Mucosa of stomach (tissue), 1 donor: ENCODE results near the gene TSPAN31.

ENCODE experiments used
- H3K27me3 ChIP-seq: one replicate; pipeline ENCODE4 v1.7.0; 2013; ENCODE audit warnings: mild to moderate bottlenecking, low read length; ENCODE audit not compliant: control insufficient read depth, insufficient read depth
- H3K36me3 ChIP-seq: one replicate; pipeline ENCODE4 v1.7.0; 2013; ENCODE audit warnings: low read length; ENCODE audit not compliant: control insufficient read depth, insufficient read depth
- H3K4me1 ChIP-seq: one replicate; pipeline ENCODE4 v1.7.0; 2013; ENCODE audit warnings: mild to moderate bottlenecking, low read length; ENCODE audit not compliant: control insufficient read depth, insufficient read depth
- H3K4me3 ChIP-seq: one replicate; pipeline ENCODE4 v1.7.0; 2013; ENCODE audit warnings: low read length
- H3K9ac ChIP-seq: one replicate; pipeline ENCODE4 v1.7.0; 2013; ENCODE audit warnings: mild to moderate bottlenecking, low read length, moderate library complexity
- H3K9me3 ChIP-seq: one replicate; pipeline ENCODE4 v1.7.0; 2013; ENCODE audit warnings: mild to moderate bottlenecking, low read length, moderate library complexity; ENCODE audit not compliant: control insufficient read depth
- donor health status: Pancreatic carcinoma.

Gene TSPAN31

DNA sequence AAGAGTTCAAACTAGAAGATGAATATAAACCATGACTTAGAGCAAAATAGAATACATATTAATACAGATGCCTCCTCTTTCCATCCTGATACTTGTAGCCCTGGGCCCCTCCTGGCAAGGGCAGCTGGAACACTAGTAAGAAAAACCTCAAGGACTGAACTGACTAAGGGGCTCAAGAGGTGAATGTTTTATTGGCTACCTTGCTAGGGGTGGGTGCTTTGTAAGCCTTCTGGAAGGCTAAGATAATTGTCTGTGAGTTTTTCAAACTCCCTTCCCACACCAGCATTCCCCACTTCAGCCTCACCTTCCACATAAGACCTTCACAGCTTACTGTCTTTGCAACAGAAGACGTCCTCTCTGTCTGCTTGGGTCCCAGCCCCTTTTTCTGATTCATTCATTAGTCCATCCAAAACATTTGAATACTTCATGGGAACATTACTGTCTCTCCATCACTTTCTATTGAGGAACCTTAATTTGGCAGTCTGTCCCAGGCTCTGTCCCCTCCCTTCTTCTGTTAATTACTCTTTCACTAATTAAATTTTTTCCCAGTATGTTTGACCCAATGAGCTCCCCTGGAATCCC is 9.0 kb downstream of the TSPAN31 start:
- no peaks in the 10 kb centered on the region for H3K9me3 ChIP-seq
- H3K9ac ChIP-seq: no peak overlapping the region
- no peak overlapping the region for H3K4me3 ChIP-seq
- H3K4me1 ChIP-seq: peaks cover 29% of the 10 kb centered on the region
- no peaks in the 10 kb centered on the region for H3K36me3 ChIP-seq
- no peaks in the 10 kb centered on the region for H3K27me3 ChIP-seq

GRCh38 chr12:57754411-57755193 is 9.8 kb downstream of the TSPAN31 start, which contains the start of gene MARCHF9:
TSS of gene MARCHF9 (plus strand) at chr12:57755103. CDS start at chr12:57755529, 426 bp downstream.
- H3K4me1 ChIP-seq: peaks cover 29% of the 10 kb centered on the region
- no peaks in the 10 kb centered on the region for H3K27me3 ChIP-seq
- no peak within 1 kb of the TSS for H3K4me3 ChIP-seq
- no peaks in the 10 kb centered on the region for H3K9me3 ChIP-seq
- no peaks in the 10 kb centered on the region for H3K36me3 ChIP-seq
- peak within 1 kb of the TSS; percentile 64 for H3K9ac ChIP-seq

GRCh38 chr12:57755194-57755453 is 10.3 kb downstream of the TSPAN31 start:
- H3K27me3 ChIP-seq: no peaks in the 10 kb centered on the region
- H3K9ac ChIP-seq: no peak overlapping the region
- H3K4me1 ChIP-seq: peaks cover 29% of the 10 kb centered on the region

DNA sequence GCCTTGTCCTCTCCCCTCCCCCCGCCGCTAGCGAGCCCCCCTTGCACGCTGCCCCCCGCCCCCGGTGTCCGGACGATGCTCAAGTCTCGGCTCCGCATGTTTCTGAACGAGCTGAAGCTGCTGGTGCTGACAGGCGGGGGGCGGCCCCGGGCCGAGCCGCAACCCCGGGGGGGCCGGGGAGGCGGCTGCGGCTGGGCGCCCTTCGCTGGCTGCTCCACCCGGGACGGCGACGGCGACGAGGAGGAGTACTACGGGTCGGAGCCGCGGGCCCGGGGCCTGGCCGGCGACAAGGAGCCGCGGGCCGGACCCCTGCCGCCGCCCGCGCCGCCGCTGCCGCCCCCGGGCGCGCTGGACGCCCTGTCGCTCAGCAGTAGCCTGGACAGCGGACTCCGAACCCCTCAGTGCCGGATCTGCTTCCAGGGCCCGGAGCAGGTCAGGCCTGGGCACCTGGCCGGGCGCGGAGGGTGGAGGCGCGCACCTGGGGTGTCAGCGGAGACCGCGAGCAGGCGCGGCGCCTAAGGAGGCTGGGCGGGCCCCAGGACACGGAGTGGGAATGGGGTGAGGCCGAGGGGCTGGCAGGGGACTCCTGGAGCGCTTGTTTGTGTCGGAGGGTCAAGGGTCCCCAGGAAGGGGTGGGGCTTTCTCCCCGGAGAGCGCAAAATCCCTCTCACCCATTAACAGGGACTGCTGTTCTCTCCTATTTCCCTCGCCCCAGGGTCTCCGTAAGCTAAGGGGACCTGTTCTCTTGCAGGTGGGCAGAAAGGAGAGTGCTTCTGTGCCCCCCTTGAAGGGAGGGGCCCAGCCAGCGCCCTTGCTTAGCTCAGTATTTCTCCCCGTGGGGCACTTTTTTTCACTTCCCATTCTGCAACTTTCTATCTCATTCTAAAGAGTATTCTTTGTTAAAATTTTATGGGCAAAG is 10.9 kb downstream of the TSPAN31 start:
- Histone ChIP-seq H3K4me3 (no peak overlapping the region), H3K9ac (peak overlapping the region; percentile 64), H3K27me3 (no peaks in the 10 kb centered on the region), H3K36me3 (no peaks in the 10 kb centered on the region), H3K9me3 (no peaks in the 10 kb centered on the region), H3K4me1 (peaks cover 29% of the 10 kb centered on the region)

More at GRCh38 chr12:57755194-57755453, 10.3 kb downstream of the TSPAN31 start:
- Histone ChIP-seq H3K36me3 (no peaks in the 10 kb centered on the region), H3K9me3 (no peaks in the 10 kb centered on the region), H3K4me3 (no peak overlapping the region)

- Histone ChIP-seq H3K4me1 (peaks cover 29% of the 10 kb centered on the region), H3K9me3 (no peaks in the 10 kb centered on the region), H3K9ac (peak overlapping the region; percentile 64), H3K27me3 (no peaks in the 10 kb centered on the region), H3K36me3 (no peaks in the 10 kb centered on the region), H3K4me3 (no peak overlapping the region)
Observed at GRCh38 chr12:57756406-57757341, 11.8 kb downstream of the TSPAN31 start.

DNA sequence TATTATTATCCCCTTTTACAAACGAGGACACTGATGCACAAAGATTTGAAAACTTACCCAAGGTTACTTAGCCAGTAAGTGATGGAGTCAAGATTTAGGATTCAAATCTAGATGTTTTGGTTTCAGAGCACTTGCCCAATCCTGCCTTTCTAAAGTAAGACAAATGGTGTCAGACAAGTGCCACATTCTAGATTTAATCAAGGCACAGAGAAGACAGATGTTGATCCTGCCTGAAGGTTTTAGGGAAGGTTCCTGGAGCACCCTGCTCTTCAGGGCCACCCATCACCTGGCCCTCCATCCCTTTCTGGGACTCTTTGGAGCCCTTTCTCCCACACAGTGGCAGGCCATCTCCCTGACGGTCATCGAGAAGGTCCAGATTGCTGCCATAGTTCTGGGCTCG is 12.9 kb downstream of the TSPAN31 start:
- H3K4me3 ChIP-seq: no peak overlapping the region
- H3K9ac ChIP-seq: no peak overlapping the region
- no peaks in the 10 kb centered on the region for H3K9me3 ChIP-seq
- H3K4me1 ChIP-seq: peaks cover 26% of the 10 kb centered on the region
- H3K36me3 ChIP-seq: no peaks in the 10 kb centered on the region
- no peaks in the 10 kb centered on the region for H3K27me3 ChIP-seq

DNA sequence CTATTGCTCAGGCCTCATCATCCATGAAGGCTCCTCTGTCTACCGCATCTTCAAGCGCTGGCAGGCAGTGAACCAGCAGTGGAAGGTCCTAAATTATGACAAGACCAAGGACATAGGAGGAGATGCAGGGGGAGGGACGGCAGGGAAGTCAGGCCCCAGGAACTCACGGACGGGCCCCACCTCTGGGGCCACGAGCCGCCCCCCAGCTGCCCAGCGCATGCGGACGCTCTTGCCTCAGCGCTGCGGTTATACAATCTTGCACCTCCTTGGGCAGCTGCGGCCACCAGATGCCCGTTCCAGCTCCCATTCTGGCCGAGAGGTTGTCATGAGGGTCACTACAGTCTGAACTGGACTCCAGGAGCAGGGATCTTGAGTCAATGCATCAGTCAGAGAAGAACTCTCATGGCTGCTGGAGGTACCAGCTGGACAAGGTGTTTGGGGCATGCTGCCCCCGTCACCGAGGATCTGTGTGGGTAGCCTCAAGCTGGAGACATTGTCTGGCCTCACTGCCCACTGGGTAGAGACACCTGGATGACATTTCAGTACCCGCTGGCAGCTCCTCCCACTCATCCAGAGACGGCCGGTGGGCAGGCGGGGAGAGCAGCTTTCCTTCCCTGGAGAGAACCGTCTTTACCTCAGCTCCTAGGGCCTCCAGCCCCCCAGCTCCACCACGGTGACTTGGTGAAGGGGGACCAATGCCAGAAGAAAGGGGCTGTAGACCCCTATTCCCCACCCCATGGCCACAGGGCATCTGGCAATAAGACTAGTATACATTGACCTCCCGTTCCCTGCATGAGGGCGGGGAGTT is 13.9 kb downstream of the TSPAN31 start:
- peaks cover 19% of the 10 kb centered on the region for H3K4me1 ChIP-seq
- H3K4me3 ChIP-seq: no peak overlapping the region
- no peaks in the 10 kb centered on the region for H3K9me3 ChIP-seq
- peaks cover 2% of the 10 kb centered on the region for H3K27me3 ChIP-seq
- H3K9ac ChIP-seq: no peak overlapping the region
- H3K36me3 ChIP-seq: no peaks in the 10 kb centered on the region

GRCh38 chr12:57759360-57759980 is 14.6 kb downstream of the TSPAN31 start:
- Histone ChIP-seq H3K36me3 (no peaks in the 10 kb centered on the region), H3K4me1 (peaks cover 13% of the 10 kb centered on the region), H3K9me3 (no peaks in the 10 kb centered on the region), H3K4me3 (no peak overlapping the region), H3K27me3 (peaks cover 10% of the 10 kb centered on the region), H3K9ac (no peak overlapping the region)

GRCh38 chr12:57760347-57760982 is 15.6 kb downstream of the TSPAN31 start:
- H3K27me3 ChIP-seq: peaks cover 19% of the 10 kb centered on the region
- H3K4me3 ChIP-seq: no peak overlapping the region
- peaks cover 20% of the 10 kb centered on the region for H3K4me1 ChIP-seq
- H3K9me3 ChIP-seq: no peaks in the 10 kb centered on the region
- no peak overlapping the region for H3K9ac ChIP-seq
- no peaks in the 10 kb centered on the region for H3K36me3 ChIP-seq

GRCh38 chr12:57761391-57761998 is 16.7 kb downstream of the TSPAN31 start:
- H3K36me3 ChIP-seq: no peaks in the 10 kb centered on the region
- no peak overlapping the region for H3K9ac ChIP-seq
- H3K4me3 ChIP-seq: no peak overlapping the region
- peaks cover 30% of the 10 kb centered on the region for H3K27me3 ChIP-seq
- peaks cover 23% of the 10 kb centered on the region for H3K4me1 ChIP-seq
- no peaks in the 10 kb centered on the region for H3K9me3 ChIP-seq
